H1 (cell line): Measurements from ENCODE around the gene RPS6KA2. TPM values are rescaled to one million over a fixed set of nuclear protein-coding genes. Genes with fewer than 3 reads are reported as not detected.

Source experiments
- CTCF ChIA-PET: fragments of 300-600 bp; sonication (Branson Sonifier 250); formaldehyde crosslinking; loops from one replicate; lab custom pipeline; 2021; ENCODE audit not compliant: partially characterized antibody; lab: Charles Lee
- POLR2A ChIA-PET: fragments of 300-600 bp; sonication (Branson Sonifier 250); formaldehyde crosslinking; loops from one replicate; lab custom pipeline; 2021; ENCODE audit warnings: inconsistent platforms; ENCODE audit not compliant: partially characterized antibody; lab: Charles Lee
- DNase-seq, 2 experiments: peaks; one replicate each; pipeline versions ENCODE4 v3.0.0 to v3.0.0-alpha.2; 2010 to 2022; ENCODE audit warnings: low spot score in 2 of 2, low read depth in 1 of 2, mixed read lengths in 1 of 2
- FAIRE-seq: peaks from 2 replicates; lab custom pipeline; 2011; peaks lifted over from hg19 to GRCh38; lab: Jason Lieb, UNC
- H2AFZ ChIP-seq: 2 replicates; pipeline ENCODE4 v1.8.1; 2012; ENCODE audit warnings: low read length, inconsistent platforms
- H2AK5ac ChIP-seq: 2 replicates; pipeline ENCODE4 v1.6.1; 2013; ENCODE audit warnings: low read depth, low read length
- H2BK120ac ChIP-seq: replicated peaks from 2 replicates; pipeline ENCODE3; 2013; ENCODE audit warnings: low read depth, low read length, inconsistent platforms
- H2BK12ac ChIP-seq: 2 replicates; pipeline ENCODE4 v1.6.1; 2013; ENCODE audit warnings: low read depth, low read length
- H2BK15ac ChIP-seq: 2 replicates; pipeline ENCODE4 v1.6.1; 2013; ENCODE audit warnings: low read length
- H2BK20ac ChIP-seq: 2 replicates; pipeline ENCODE4 v1.6.1; 2013; ENCODE audit warnings: low read length
- H2BK5ac ChIP-seq: 2 replicates; pipeline ENCODE4 v1.6.1; 2013; ENCODE audit warnings: low read depth, low read length
- H3K14ac ChIP-seq: 2 replicates; pipeline ENCODE4 v1.6.1; 2013; ENCODE audit warnings: inconsistent platforms; ENCODE audit not compliant: insufficient read length
- H3K18ac ChIP-seq: 2 replicates; pipeline ENCODE4 v1.6.1; 2013; ENCODE audit warnings: low read length; ENCODE audit errors: extremely low read depth
- H3K23ac ChIP-seq: 2 replicates; pipeline ENCODE4 v1.6.1; 2013; ENCODE audit warnings: inconsistent platforms; ENCODE audit not compliant: insufficient read length
- H3K23me2 ChIP-seq: 2 replicates; pipeline ENCODE4 v1.6.1; 2013; ENCODE audit warnings: low read depth, low read length
- H3K27ac ChIP-seq: 2 replicates; pipeline ENCODE4 v1.6.1; 2011; ENCODE audit warnings: low read depth, low read length, inconsistent platforms
- H3K27me3 ChIP-seq, 4 experiments: replicated peaks in 1 of 4; 1 replicate in 1 of 4; 2 replicates in 3 of 4; pipeline versions ENCODE4 v1.6.1 to v1.8.1; 2011 to 2013; ENCODE audit warnings: low read length in 3 of 4, mild to moderate bottlenecking in 3 of 4, inconsistent platforms in 2 of 4, mixed read lengths in 2 of 4, moderate library complexity in 1 of 4; ENCODE audit not compliant: control insufficient read depth in 3 of 4, insufficient read depth in 3 of 4; ENCODE audit errors: extremely low read depth in 1 of 4
- H3K36me3 ChIP-seq, 4 experiments: 2 replicates each; pipeline versions ENCODE4 v1.6.1 to v1.8.1; 2011 to 2013; ENCODE audit warnings: mild to moderate bottlenecking in 4 of 4, low read length in 3 of 4, moderate library complexity in 2 of 4, control low read depth in 1 of 4, inconsistent platforms in 1 of 4; ENCODE audit not compliant: insufficient read depth in 4 of 4, control insufficient read depth in 2 of 4
- H3K4ac ChIP-seq: replicated peaks from 2 replicates; pipeline ENCODE3; 2013; ENCODE audit warnings: low read length, low read depth, mixed read lengths, inconsistent platforms; ENCODE audit not compliant: insufficient read length
- H3K4me1 ChIP-seq, 4 experiments: replicated peaks in 1 of 4; 1 replicate in 1 of 4; 2 replicates in 3 of 4; pipeline versions ENCODE4 v1.6.1 to v1.8.1; 2011 to 2013; ENCODE audit warnings: low read length in 3 of 4, inconsistent platforms in 2 of 4, mixed read lengths in 1 of 4; ENCODE audit not compliant: insufficient read depth in 4 of 4, control insufficient read depth in 3 of 4
- H3K4me2 ChIP-seq, 2 experiments: 2 replicates each; pipeline versions ENCODE4 v1.6.1 to v1.8.1; 2011 to 2013; ENCODE audit warnings: low read depth in 2 of 2, low read length in 2 of 2, control low read depth in 1 of 2, inconsistent platforms in 1 of 2, mild to moderate bottlenecking in 1 of 2; ENCODE audit not compliant: insufficient read depth in 1 of 2
- H3K4me3 ChIP-seq, 4 experiments: fragments of 200-600, 300-600 bp in 1 of 4; sonication (generic), shearing (Covaris generic), sonication (Bioruptor Twin) in 1 of 4; 2 replicates each; pipeline versions ENCODE4 v1.5.1 to v1.8.1; 2011 to 2016; ENCODE audit warnings: low read length in 4 of 4, low read depth in 3 of 4, control low read depth in 2 of 4, inconsistent platforms in 2 of 4, mild to moderate bottlenecking in 2 of 4, mixed read lengths in 1 of 4, moderate library complexity in 1 of 4; ENCODE audit not compliant: insufficient read depth in 2 of 4; ENCODE audit errors: extremely low read depth in 1 of 4
- H3K56ac ChIP-seq: replicated peaks from 2 replicates; pipeline ENCODE3; 2013; ENCODE audit warnings: low read depth, mild to moderate bottlenecking, mixed read lengths, low read length, inconsistent platforms; ENCODE audit not compliant: insufficient read length
- H3K79me1 ChIP-seq: 2 replicates; pipeline ENCODE4 v1.6.1; 2013; ENCODE audit warnings: low read depth, low read length, control low read depth
- H3K79me2 ChIP-seq, 2 experiments: 2 replicates each; pipeline versions ENCODE4 v1.6.1 to v1.8.1; 2012 to 2013; ENCODE audit warnings: low read length in 2 of 2, mild to moderate bottlenecking in 2 of 2, inconsistent platforms in 1 of 2; ENCODE audit not compliant: insufficient read depth in 2 of 2, control insufficient read depth in 1 of 2
- H3K9ac ChIP-seq, 4 experiments: replicated peaks in 1 of 4; 1 replicate in 1 of 4; 2 replicates in 3 of 4; pipeline versions ENCODE4 v1.6.1 to v1.8.1; 2011 to 2013; ENCODE audit warnings: low read depth in 3 of 4, low read length in 3 of 4, control low read depth in 2 of 4, mild to moderate bottlenecking in 2 of 4, moderate library complexity in 2 of 4, inconsistent platforms in 1 of 4; ENCODE audit errors: extremely low read depth in 1 of 4
- H3K9me3 ChIP-seq, 2 experiments: 2 replicates each; pipeline versions ENCODE4 v1.6.1 to v1.8.1; 2012 to 2013; ENCODE audit warnings: mild to moderate bottlenecking in 2 of 2, moderate library complexity in 2 of 2, control low read depth in 1 of 2, inconsistent platforms in 1 of 2, low read depth in 1 of 2, low read length in 1 of 2, mixed read lengths in 1 of 2; ENCODE audit not compliant: insufficient read depth in 2 of 2
- H4K20me1 ChIP-seq, 2 experiments: replicated peaks in 1 of 2; 2 replicates each; pipeline versions ENCODE3 to v1.8.1; 2011 to 2013; ENCODE audit warnings: inconsistent platforms in 2 of 2, low read length in 2 of 2, mild to moderate bottlenecking in 1 of 2; ENCODE audit not compliant: insufficient read depth in 2 of 2, control insufficient read depth in 1 of 2
- H4K5ac ChIP-seq: 2 replicates; pipeline ENCODE4 v1.6.1; 2013; ENCODE audit warnings: low read length, low read depth, mixed read lengths, inconsistent platforms; ENCODE audit not compliant: insufficient read length
- H4K8ac ChIP-seq: 2 replicates; pipeline ENCODE4 v1.8.0; 2013; ENCODE audit warnings: mild to moderate bottlenecking, moderate library complexity, low read length, inconsistent platforms; ENCODE audit not compliant: insufficient read depth; ENCODE audit errors: extremely low read depth
- H4K91ac ChIP-seq: replicated peaks from 2 replicates; pipeline ENCODE3; 2013; ENCODE audit warnings: low read length, mixed read lengths, inconsistent platforms; ENCODE audit not compliant: insufficient read length
- ASH2L ChIP-seq: fragments of 200-600, 300-600 bp; sonication (generic); IDR thresholded peaks from one replicate; pipeline ENCODE4 v1.7.1; 2017; ENCODE audit warnings: low read length
- BACH1 ChIP-seq: IDR thresholded peaks from 2 replicates; pipeline ENCODE4 v1.6.1; 2012; ENCODE audit warnings: low read length, improper control_type of control experiment
- BRCA1 ChIP-seq: IDR thresholded peaks from 2 replicates; pipeline ENCODE4 v1.6.1; 2012; ENCODE audit warnings: low read depth, low read length, improper control_type of control experiment
- CHD2 ChIP-seq: IDR thresholded peaks from 2 replicates; pipeline ENCODE4 v1.6.1; 2012; ENCODE audit warnings: low read length, improper control_type of control experiment
- FOSL1 ChIP-seq: IDR thresholded peaks from 2 replicates; pipeline ENCODE4 v1.6.1; 2011; ENCODE audit warnings: mild to moderate bottlenecking, low read depth, low read length, moderate library complexity; ENCODE audit not compliant: insufficient read depth
- RAD21 ChIP-seq, 2 experiments: IDR thresholded peaks in 1 of 2; conservative IDR thresholded peaks in 1 of 2; 2 replicates each; pipeline ENCODE4 v1.6.1; 2011; ENCODE audit warnings: low read depth in 2 of 2, low read length in 2 of 2, improper control_type of control experiment in 1 of 2, inconsistent platforms in 1 of 2, mild to moderate bottlenecking in 1 of 2, moderate library complexity in 1 of 2
- RBBP5 ChIP-seq: IDR thresholded peaks from 2 replicates; pipeline ENCODE4 v1.7.1; 2012; ENCODE audit warnings: low read depth, mild to moderate bottlenecking, inconsistent platforms, low read length, moderate library complexity, borderline replicate concordance
- SP4 ChIP-seq: IDR thresholded peaks from 2 replicates; pipeline ENCODE4 v1.6.1; 2012; ENCODE audit warnings: low read length, inconsistent platforms
- SRF ChIP-seq: IDR thresholded peaks from 2 replicates; pipeline ENCODE4 v1.6.1; 2011; ENCODE audit warnings: mild to moderate bottlenecking, low read depth, low read length, moderate library complexity
- TAF7 ChIP-seq: optimal IDR thresholded peaks from 2 replicates; pipeline ENCODE3; 2011; ENCODE audit warnings: low read depth, mild to moderate bottlenecking, inconsistent platforms, low read length, moderate library complexity, borderline replicate concordance
- WGBS, 2 experiments: shearing (Covaris generic) in 1 of 2; methylation state at CpG; one replicate each; pipeline versions ENCODE4 v1.1.6 to v1.1.7; 2013 to 2015; ENCODE audit warnings: low lambda C conversion rate in 2 of 2, mixed read lengths in 2 of 2, inconsistent platforms in 1 of 2, low coverage in 1 of 2, missing lambda C conversion rate in 1 of 2; ENCODE audit not compliant: insufficient replicate concordance in 2 of 2, insufficient coverage in 1 of 2, insufficient read length in 1 of 2; ENCODE audit errors: extremely low coverage in 1 of 2, missing lambda C conversion rate in 1 of 2; 5-methylcytosine and 5-hydroxymethylcytosine counted together
- polyA plus RNA-seq, 7 experiments: library from polyadenylated mRNA; depleted of rRNA in 3 of 7; stranded (reverse) in 5 of 7; unstranded in 2 of 7; fragments of >200 nt in 5 of 7; fragments of 200-250 nt in 2 of 7; gene quantifications; 1 replicate in 5 of 7; 2 replicates in 1 of 7; 4 replicates in 1 of 7; pipeline versions ENCODE4 v1.2.1 to v1.2.3, GENCODE V29; 2011 to 2013; ENCODE audit warnings: missing spikeins in 2 of 7, mixed read lengths in 2 of 7
- total RNA-seq: library from RNA; stranded (reverse); fragmentation: NEBNext Ultra II Directional; extraction: Animal tissue kit (Norgen Biotek cat#: 25700); gene quantifications from 2 replicates; pipeline ENCODE4 v1.2.1, GENCODE V29; 2021
- TF ChIP-seq, protein P1 (sequence below): IDR thresholded peaks from 2 replicates; pipeline ENCODE4 v1.6.1; 2012; ENCODE audit warnings: inconsistent platforms
- TF ChIP-seq, protein P2 (sequence below): IDR thresholded peaks from 2 replicates; pipeline ENCODE4 v1.6.1; 2011; ENCODE audit warnings: low read length, improper control_type of control experiment

The RPS6KA2 gene
- total and polyA plus RNA-seq, 2 of the 8 experiments (the other 6 are each of a cell fraction or from before 2014, with no cell fraction given), result 8.8 to 25.7 TPM

DNA sequence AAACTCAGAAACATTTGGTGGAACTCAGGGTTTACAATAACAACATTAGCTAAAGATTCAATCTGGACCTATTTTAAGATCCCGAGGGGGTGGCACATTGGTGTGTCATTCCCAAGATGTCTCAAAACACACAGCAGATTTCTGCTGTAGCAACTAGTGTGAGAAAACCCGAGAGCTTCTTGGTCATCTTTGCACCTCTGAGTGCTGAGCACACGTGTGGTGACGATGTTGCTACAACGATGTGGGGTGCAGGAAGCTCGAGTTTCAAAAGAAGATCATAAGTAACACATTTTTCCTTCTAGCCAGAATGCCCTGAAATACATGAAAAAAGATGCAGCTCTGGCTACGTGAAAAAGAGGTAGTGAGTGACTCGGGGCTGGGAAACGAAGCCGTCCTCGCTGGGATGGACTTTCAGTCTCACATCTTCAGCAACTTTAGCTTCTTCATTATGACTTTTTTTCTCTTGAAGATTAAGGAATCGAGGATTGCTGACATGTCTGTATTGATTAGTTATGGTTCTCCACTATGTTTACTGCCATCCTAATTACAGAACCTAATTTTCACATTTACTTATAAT is 42.1 kb downstream of the RPS6KA2 start:
- Histone ChIP-seq H3K4me1 (peaks cover 2 to 10% (median 6%) of the 10 kb centered on the region in 4 experiments; a peak in 4 of 7 replicates), H3K23me2 (no peaks in the 10 kb centered on the region), H3K79me1 (peaks cover 6% of the 10 kb centered on the region; the same call in 1 of the 2 replicates), H2BK12ac (no peak overlapping the region), H3K27ac (no peak overlapping the region), H2BK120ac (no peak overlapping the region), H3K27me3 (no peaks in the 10 kb centered on the region), H3K14ac (no peak overlapping the region), H2BK15ac (no peak overlapping the region), H2AK5ac (no peak overlapping the region), H3K9ac (no peak overlapping the region), H3K23ac (no peak overlapping the region), H3K4ac (no peak overlapping the region), H3K56ac (no peak overlapping the region), H2AFZ (no peak overlapping the region), H3K18ac (no peak overlapping the region), H3K79me2 (peaks cover 0 to 19% of the 10 kb centered on the region in 2 experiments; a peak in 2 of 4 replicates), H3K4me2 (no peak overlapping the region), H2BK5ac (no peak overlapping the region), H3K4me3 (no peak overlapping the region), H4K20me1 (peaks cover 0 to 2% of the 10 kb centered on the region in 2 experiments), H3K9me3 (no peaks in the 10 kb centered on the region), H2BK20ac (no peak overlapping the region), H4K91ac (no peak overlapping the region), H3K36me3 (no peaks in the 10 kb centered on the region), H4K8ac (no peak overlapping the region), H4K5ac (no peak overlapping the region)
- no peak for DNase-seq
- POLR2A ChIA-PET, result interaction anchor here (0.9 to 1.8 kb wide), 5 partner anchors 8 to 36 kb away, joined by 3 to 4 read pairs (median 3); no protein-coding TSS in a partner anchor
- FAIRE-seq, result no peak
- CTCF ChIA-PET, result interaction anchor here (0.7 to 2.8 kb wide), 4 partner anchors 12 to 272 kb away, joined by 3 to 13 read pairs (median 4); no protein-coding TSS in a partner anchor
- 91% methylated on average over 12 of the region's 12 CpGs; no CpG with 5 or more reads in 1 of the 2 experiments for WGBS, 2 experiments
- TF ChIP-seq CHD2, result no peak
- TF ChIP-seq SRF, result no peak
- TF ChIP-seq FOSL1, result no peak
- TF ChIP-seq, protein P1, sequence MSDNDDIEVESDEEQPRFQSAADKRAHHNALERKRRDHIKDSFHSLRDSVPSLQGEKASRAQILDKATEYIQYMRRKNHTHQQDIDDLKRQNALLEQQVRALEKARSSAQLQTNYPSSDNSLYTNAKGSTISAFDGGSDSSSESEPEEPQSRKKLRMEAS, result no peak
- no peak for TF ChIP-seq RAD21 (IDR thresholded peaks at IDR 0.05 in 1 of 2, conservative IDR thresholded peaks at IDR 0.05 in 1 of 2; ENCODE audit: low read depth in 2 of 2, low read length in 2 of 2)
- TF ChIP-seq, protein P2, sequence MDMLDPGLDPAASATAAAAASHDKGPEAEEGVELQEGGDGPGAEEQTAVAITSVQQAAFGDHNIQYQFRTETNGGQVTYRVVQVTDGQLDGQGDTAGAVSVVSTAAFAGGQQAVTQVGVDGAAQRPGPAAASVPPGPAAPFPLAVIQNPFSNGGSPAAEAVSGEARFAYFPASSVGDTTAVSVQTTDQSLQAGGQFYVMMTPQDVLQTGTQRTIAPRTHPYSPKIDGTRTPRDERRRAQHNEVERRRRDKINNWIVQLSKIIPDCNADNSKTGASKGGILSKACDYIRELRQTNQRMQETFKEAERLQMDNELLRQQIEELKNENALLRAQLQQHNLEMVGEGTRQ, result no peak
- no peak for TF ChIP-seq BRCA1
- TF ChIP-seq SP4, result no peak
- no peak for TF ChIP-seq TAF7
- no peak for TF ChIP-seq ASH2L
- no peak for TF ChIP-seq BACH1
- TF ChIP-seq RBBP5, result no peak
